Measurements from ENCODE around the gene AFMID.
A peak's percentile ranks its signal among the peaks of the same experiment; 100 is the strongest.
"Not testable (repeated sequence)": the region's sequence is repeated elsewhere in the genome, so short reads cannot be mapped to it uniquely, and the experiment has no call there.

The AFMID gene, protein sequence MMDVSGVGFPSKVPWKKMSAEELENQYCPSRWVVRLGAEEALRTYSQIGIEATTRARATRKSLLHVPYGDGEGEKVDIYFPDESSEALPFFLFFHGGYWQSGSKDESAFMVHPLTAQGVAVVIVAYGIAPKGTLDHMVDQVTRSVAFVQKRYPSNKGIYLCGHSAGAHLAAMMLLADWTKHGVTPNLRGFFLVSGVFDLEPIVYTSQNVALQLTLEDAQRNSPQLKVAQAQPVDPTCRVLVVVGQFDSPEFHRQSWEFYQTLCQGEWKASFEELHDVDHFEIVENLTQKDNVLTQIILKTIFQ

GRCh38 chr17:78186692-78187595 lies at the start of gene AFMID, which contains the start of gene TK1:
AFMID (plus strand) TSS chr17:78187362; CDS start chr17:78187371, 9 bp downstream.
TK1 (minus strand) TSS chr17:78187052; CDS start chr17:78186994, 58 bp downstream.
- DNase-seq: peak; percentile 88 to 90

DNA sequence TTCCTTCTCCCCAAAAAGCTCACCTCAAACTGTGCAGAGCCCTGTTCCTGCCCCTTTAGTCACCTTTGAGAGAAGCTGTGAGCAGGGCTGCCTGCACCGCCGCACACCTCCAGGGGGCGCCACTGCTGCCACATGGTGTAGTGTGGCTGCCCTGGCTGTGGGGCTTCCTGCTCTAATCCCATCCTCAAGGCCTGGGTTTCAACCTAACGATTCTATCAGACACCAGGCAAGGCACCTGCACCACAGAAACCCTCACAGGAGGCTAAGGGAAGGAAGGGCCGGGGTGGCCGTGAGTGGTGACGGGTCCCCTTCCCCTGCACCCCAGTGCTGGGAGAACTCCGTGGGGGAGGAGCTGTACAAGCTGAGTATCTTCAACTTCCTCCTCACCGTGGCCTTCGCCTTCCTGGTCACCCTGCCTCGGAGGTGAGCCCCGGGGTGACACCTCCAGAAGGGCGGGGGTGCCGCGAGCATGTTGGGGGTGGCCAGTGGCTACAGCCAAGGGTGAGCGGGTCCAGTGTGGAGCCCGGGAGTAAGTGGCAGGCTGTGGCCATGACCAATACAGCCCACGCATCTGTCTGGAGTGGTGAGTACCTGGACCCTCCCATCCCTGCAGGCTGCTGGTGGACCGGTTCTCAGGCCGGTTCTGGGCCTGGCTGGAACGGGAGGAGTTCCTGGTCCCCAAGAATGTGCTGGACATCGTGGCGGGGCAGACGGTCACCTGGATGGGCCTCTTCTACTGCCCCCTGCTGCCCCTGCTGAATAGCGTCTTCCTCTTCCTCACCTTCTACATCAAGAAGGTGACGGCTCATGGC lies 49.6 kb upstream of the AFMID start:
- DNase-seq: peak; percentile 45 to 48

GRCh38 chr17:78138204-78139060 lies 48.7 kb upstream of the AFMID start:
- DNase-seq: no peak

GRCh38 chr17:78139861-78140168 lies 47.3 kb upstream of the AFMID start:
- DNase-seq: not testable (repeated sequence)

GRCh38 chr17:78140169-78141051 lies 46.8 kb upstream of the AFMID start:
- peak; percentile 97 for DNase-seq

DNA sequence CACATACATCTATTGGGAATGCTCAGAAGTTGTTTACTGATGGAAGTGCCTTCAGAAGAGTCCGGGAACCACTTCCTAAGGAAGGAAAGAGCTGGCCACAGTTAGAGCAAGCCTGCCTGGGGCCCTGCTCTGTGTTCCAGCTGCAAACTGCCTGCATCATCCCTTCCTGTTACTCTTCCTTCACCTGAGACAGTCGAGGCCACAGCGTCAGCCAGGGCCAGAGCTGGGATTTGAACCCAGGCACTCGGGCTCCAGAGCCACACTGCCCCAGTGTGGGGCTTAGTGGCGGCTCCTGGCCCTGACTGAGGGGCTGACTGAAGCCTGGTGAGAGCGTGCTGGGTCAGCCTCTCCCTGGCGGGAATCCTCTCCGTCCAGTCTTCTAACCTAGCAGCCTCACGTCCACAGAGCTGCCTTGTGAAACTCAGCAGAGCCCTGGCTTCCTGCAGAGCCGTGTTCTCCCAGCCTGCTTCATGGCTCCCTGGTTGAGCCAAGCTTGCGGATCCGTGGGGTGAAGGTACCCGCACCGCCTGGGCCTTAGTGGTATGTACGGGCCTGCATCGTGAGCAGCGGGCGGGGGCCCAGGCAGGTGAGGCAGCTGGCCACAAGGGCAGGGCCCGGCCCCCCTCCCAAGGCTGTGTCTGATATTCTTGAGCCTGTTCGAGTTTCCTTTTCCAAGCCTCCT lies 45.6 kb upstream of the AFMID start:
- DNase-seq: no peak

DNA sequence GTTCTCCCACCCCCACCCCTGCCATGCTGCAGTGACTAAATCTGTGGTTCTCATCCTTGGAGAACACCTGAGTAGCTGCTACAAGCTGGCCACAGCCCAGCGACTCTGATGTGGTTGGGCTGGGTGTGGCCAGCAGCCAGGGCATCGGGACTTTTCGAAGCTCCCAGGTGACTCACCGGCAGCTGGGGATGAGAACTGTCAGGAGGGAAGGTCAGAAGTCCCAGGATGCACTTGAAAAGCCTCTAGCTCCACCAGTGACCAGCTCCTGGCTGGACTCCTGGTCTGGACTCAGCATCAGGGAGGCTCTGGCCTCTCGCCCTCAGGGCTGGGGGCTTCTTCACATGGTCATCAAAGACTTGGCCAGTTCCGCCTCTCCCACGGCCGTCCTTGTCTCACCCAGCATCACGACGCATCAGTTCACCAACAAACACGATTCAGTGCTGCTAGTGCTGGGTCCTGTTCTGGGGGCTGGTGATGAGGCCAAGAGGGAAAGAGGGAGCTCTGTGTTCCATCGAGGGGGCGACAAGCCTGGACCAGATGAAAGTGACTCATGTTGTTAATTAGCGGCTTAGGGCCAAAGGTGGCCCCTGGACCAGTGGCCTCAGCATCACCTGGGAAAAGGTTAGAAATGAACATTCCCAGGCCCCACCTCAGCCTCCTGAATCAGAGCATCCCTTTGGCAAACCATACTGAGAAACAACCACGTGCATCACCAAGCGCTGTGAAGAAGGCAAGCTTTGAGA lies 44.9 kb upstream of the AFMID start:
- no peak for DNase-seq

- DNase-seq: no peak
These were observed 43.7 kb upstream of the AFMID start for GRCh38 chr17:78143214-78144146.

- DNase-seq: peak in 1 of 2 donors; percentile 71
These were observed 42.9 kb upstream of the AFMID start for GRCh38 chr17:78144147-78144719.

DNA sequence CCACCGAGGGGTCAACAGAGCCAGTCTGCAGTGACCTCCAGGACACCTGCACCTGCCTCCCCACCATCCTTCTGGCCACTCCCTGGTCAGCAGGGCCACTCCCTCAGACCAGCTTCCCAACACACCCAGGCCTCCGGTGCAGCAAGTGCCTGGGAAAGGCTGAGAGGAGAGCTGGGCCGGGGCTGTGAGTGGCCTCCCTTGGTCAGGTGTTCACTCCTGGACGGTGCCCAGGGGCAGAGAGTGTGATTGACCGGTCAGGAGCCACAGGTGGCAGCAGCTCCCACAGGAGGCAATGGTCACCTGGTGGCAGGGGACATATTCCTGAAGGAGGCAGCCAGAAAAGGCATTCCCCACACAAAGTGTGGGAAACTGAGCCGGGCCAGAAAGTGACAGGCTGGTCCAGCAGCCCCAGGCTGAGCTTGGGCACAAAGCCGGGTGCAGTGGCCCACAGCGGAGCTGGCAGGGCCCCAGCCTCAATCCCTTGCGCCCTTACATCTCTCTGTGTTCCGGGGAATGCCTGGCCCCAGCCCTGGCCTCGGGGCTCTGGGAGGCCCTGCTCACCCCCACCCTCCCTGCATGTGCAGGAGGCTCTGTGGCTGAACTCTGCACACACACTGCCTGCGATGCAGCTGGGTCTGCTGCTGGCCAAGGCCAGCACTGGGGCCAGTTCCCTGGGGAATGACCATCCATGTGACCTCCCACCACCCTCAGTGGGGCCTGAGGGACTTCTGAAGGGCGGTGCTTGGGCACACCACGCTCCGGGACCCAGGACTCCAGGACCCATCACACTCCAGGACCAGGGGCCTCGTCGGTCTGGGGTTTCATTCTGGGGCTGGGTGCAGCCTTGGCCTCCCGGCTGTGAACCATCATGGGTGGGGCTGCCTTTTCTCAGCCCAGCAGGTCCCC lies 42.2 kb upstream of the AFMID start:
- DNase-seq: no peak

- DNase-seq: no peak
These were observed 40.7 kb upstream of the AFMID start for GRCh38 chr17:78146471-78146869.

- no peak for DNase-seq
These were observed 40.3 kb upstream of the AFMID start for GRCh38 chr17:78146881-78147280.

- peak in 1 of 2 donors; percentile 75 for DNase-seq
These were observed 39.7 kb upstream of the AFMID start for GRCh38 chr17:78147315-78147998.

DNA sequence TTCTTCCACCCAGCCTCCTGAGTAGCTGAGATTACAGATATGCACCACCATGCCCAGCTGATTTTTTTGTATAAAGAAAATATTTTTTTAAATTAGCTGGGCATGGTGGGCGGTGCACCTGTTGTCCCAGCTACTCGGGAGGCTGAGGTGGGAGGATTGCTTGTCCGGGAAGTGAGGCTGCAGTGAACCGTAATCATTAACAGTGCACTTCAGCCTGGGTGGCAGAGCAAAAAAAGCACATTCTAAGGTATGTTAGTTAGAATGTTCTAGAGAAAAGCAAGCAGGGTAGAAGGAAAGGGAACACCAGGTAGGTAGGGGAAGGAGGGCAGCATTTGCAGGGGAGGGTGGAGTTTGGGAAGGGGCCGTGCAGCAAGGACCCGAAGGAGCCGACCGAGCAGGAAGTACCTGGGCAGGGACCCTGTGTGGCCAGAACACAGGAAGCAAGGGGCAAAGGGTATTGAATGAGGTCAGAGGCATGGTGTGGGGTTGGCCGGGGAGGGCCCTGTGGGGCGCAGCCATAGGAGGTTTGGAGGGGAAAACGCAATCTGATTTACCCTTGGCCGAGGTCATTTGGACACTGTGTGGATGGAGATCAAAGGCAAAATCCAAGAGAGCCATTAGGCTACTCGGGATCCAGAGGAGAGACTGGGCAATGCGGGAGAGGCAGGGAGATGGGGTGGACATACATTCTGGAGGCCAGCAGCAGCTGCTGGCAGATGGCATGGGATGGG lies 38.7 kb upstream of the AFMID start:
- DNase-seq: no peak

- no peak for DNase-seq
These were observed 35.6 kb upstream of the AFMID start for GRCh38 chr17:78151514-78152008.

Data from CD4-positive, alpha-beta T cell treated with Interleukin-1 beta for 1 hour (primary cell).